Chondrocyte (in vitro differentiated cells): ENCODE data around the gene WDR48. TPM values are rescaled to one million over a fixed set of nuclear protein-coding genes. Genes with fewer than 3 reads are reported as not detected.

Source experiments
- DNase-seq: peaks from one replicate; pipeline ENCODE4 v3.0.0; 2021; ENCODE audit warnings: mixed read lengths, low spot score
- H3K27ac Mint-ChIP-seq: one replicate; pipeline ENCODE4 v1.8.0; 2021; ENCODE audit warnings: mild to moderate bottlenecking, moderate library complexity, mixed read lengths; ENCODE audit not compliant: unreplicated experiment
- H3K27me3 Mint-ChIP-seq: 2 replicates; pipeline ENCODE4 v1.8.0; 2021; ENCODE audit warnings: low read depth, mixed read lengths
- H3K36me3 Mint-ChIP-seq: 2 replicates; pipeline ENCODE4 v1.8.0; 2021; ENCODE audit warnings: low read depth, mixed read lengths
- H3K4me1 Mint-ChIP-seq: 2 replicates; pipeline ENCODE4 v1.8.0; 2021; ENCODE audit warnings: low read depth, mild to moderate bottlenecking, mixed read lengths
- H3K4me3 Mint-ChIP-seq: one replicate; pipeline ENCODE4 v1.8.0; 2021; ENCODE audit warnings: mild to moderate bottlenecking, moderate library complexity, mixed read lengths; ENCODE audit not compliant: unreplicated experiment
- H3K9me3 Mint-ChIP-seq: 2 replicates; pipeline ENCODE4 v1.8.0; 2021; ENCODE audit warnings: low read depth, mixed read lengths
- CTCF ChIP-seq: fragments of 200-600 bp; sonication (generic); IDR thresholded peaks from 2 replicates; pipeline ENCODE4 v1.5.0; 2021; ENCODE audit warnings: antibody characterized with exemption, mild to moderate bottlenecking, moderate library complexity
- total RNA-seq: library from RNA; stranded (reverse); gene quantifications from 3 replicates; pipeline ENCODE4 v1.2.1, GENCODE V29; 2021

WDR48 gene
- total RNA-seq, 1 donor from 2014 or later = 31.8 TPM

GRCh38 chr3:39113291-39113690, 61.5 kb downstream of the WDR48 start:
- Mint-ChIP-seq H3K4me1 (peaks cover 5% of the 10 kb centered on the region), H3K4me3 (no peak overlapping the region), H3K36me3 (no peaks in the 10 kb centered on the region), H3K27me3 (no peaks in the 10 kb centered on the region), H3K9me3 (no peaks in the 10 kb centered on the region), H3K27ac (no peak overlapping the region)
- no peak for TF ChIP-seq CTCF
- DNase-seq = no peak

GRCh38 chr3:39114456-39114855, 62.6 kb downstream of the WDR48 start:
- Mint-ChIP-seq H3K36me3 (peaks cover 2% of the 10 kb centered on the region), H3K4me1 (no peaks in the 10 kb centered on the region), H3K27ac (no peak overlapping the region), H3K9me3 (no peaks in the 10 kb centered on the region), H3K27me3 (no peaks in the 10 kb centered on the region), H3K4me3 (no peak overlapping the region)
- TF ChIP-seq CTCF = no peak
- DNase-seq = no peak

- H3K9me3 Mint-ChIP-seq = no peaks in the 10 kb centered on the region
- H3K27me3 Mint-ChIP-seq = no peaks in the 10 kb centered on the region
- DNase-seq = no peak
- H3K4me1 Mint-ChIP-seq = no peaks in the 10 kb centered on the region
- H3K27ac Mint-ChIP-seq = no peak overlapping the region
- TF ChIP-seq CTCF = no peak
- H3K36me3 Mint-ChIP-seq = peaks cover 2% of the 10 kb centered on the region
- no peak overlapping the region for H3K4me3 Mint-ChIP-seq
Observed at GRCh38 chr3:39115870-39116269, 64.1 kb downstream of the WDR48 start.

GRCh38 chr3:39118079-39118478, 66.3 kb downstream of the WDR48 start:
- H3K9me3 Mint-ChIP-seq = no peaks in the 10 kb centered on the region
- peaks cover 4% of the 10 kb centered on the region for H3K4me1 Mint-ChIP-seq
- H3K4me3 Mint-ChIP-seq = no peak overlapping the region

GRCh38 chr3:39118931-39119660, 67.3 kb downstream of the WDR48 start:
- Mint-ChIP-seq H3K27ac (no peak overlapping the region), H3K27me3 (no peaks in the 10 kb centered on the region), H3K4me1 (peaks cover 4% of the 10 kb centered on the region), H3K4me3 (no peak overlapping the region), H3K9me3 (no peaks in the 10 kb centered on the region), H3K36me3 (peaks cover 3% of the 10 kb centered on the region)
- no peak for TF ChIP-seq CTCF
- DNase-seq = no peak

More at GRCh38 chr3:39118079-39118478, 66.3 kb downstream of the WDR48 start:
- Mint-ChIP-seq H3K27me3 (no peaks in the 10 kb centered on the region), H3K27ac (no peak overlapping the region), H3K36me3 (peaks cover 3% of the 10 kb centered on the region)
- no peak for DNase-seq
- no peak for TF ChIP-seq CTCF
